Ureter (tissue), 1 donor: Measurements from ENCODE around the gene HACL1. TPM values are rescaled to one million over a fixed set of nuclear protein-coding genes. Genes with fewer than 3 reads are reported as not detected.
A peak's percentile ranks its signal among the peaks of the same experiment; 100 is the strongest.

Experiments
- DNase-seq: peaks from one replicate; pipeline ENCODE4 v3.0.0-alpha.2; 2020; ENCODE audit warnings: low spot score
- total RNA-seq: library from RNA; stranded (reverse); gene quantifications from one replicate; pipeline ENCODE4 v1.2.4, GENCODE V29; 2023
- donor health status: DM: yes; HTN: yes; CAD: no.

The HACL1 gene
- 35.0 TPM for total RNA-seq

DNA sequence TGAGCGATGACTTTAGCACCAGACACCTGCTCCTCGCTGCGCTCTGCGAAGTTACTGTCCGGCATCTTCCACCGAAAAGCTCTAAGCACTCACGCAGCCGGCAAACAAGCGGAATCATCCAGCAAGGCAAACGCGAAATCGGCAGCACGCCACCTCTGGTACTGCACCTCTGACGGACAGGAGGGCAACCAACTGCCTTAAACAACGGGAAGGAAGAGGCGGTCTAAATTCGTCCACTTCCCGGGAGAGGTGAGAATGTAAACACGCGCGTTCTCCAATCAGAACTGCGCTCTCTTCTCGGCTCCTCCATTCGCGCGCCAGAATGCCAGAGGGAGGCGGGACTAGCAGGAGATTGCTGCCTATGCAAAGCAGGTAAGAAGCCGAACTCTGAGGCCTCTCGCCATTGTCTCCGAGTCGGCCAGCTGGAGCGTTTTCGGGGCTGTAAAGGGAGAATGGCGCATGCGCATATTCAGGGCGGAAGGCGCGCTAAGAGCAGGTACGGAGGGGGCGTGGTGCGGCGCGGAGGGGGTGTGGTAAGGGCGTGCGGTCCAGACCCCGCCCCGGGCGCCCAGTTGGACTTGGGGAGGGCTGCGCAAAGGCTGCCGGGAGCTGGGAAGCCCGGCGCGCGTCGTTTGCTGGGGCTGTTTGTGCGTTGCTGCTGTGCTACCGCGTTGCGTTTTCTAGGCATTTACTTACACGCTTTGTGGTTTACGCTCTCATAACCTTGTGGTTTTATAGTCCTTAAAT, at the start of gene HACL1, which contains the start of gene BTD:
HACL1 (minus strand) TSS at position 171 of the 747 bp plus-strand sequence; CDS start at position 65, 106 bp downstream.
BTD (plus strand) TSS at position 347 of the 747 bp plus-strand sequence. CDS start 33,695 bp downstream, outside the sequence.
- peak; percentile 98 for DNase-seq

- DNase-seq = no peak
Measured at GRCh38 chr3:15649858-15650257, 48.5 kb upstream of the HACL1 start.

GRCh38 chr3:15649341-15649740, 48.0 kb upstream of the HACL1 start:
- no peak for DNase-seq

DNA sequence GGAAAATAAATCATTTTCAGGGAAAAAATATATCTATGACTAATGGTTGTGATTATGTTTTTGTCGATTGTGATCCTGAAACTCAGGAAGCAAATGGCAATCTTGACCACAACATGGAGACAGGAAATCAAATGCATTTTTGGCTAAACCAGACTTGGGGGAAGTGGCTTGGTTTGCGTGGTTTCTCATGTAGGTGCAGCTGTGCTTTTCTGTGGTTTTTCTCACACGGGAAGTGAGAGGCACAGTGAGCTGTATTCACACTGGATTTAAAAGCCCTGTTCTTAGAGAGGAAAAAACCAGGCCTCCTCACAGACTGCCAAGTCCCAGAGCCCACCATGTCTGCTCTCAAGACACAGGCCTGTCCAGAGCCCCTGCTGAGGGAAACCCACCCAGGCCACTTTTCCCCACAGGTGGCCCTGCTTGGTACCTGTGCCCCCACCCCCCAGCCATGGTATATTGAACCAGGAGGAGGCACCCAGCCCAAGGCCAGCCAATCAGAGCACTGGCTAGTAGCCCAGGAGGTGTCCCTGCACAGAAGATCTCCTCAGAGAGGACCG, 46.3 kb upstream of the HACL1 start:
- no peak for DNase-seq

- DNase-seq = no peak
Measured at GRCh38 chr3:15646851-15647511, 45.6 kb upstream of the HACL1 start.

GRCh38 chr3:15645740-15646501, 44.6 kb upstream of the HACL1 start:
- no peak for DNase-seq

GRCh38 chr3:15645246-15645645, 43.9 kb upstream of the HACL1 start:
- DNase-seq = no peak

GRCh38 chr3:15638891-15639262, 37.5 kb upstream of the HACL1 start:
- DNase-seq = no peak

DNA sequence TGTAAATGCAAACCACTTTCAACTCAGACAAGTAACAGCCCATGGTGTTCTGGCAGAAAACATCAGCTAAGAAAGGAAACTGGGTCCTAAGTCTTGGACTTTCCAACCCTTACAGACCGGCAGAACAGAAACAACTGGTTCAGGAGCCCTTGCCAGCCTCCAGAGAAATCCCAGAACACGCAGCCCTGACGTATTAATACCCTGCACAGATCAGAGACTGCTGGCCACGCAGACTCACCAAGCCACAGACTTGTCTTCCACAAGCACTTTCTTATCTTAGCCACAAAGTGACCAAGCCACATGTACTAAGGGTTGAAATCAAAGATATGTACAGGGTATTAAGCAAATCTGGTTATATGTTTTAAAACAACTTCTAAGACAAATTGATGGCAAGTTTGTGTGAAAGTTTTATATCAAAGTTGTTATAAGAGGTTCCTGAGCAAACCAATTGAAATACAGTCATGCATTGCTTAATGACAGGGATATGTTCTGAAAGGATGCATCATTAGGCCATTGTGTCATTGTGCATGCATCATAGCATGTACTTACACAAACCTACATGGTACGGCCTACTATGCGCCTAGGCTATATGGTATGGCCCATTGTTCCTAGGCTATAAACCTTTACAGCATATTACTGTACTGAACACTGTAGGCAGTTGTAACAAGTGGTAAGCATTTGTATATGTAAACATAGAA, 37.0 kb upstream of the HACL1 start:
- no peak for DNase-seq

GRCh38 chr3:15637131-15637951, 36.0 kb upstream of the HACL1 start:
- DNase-seq = no peak

DNA sequence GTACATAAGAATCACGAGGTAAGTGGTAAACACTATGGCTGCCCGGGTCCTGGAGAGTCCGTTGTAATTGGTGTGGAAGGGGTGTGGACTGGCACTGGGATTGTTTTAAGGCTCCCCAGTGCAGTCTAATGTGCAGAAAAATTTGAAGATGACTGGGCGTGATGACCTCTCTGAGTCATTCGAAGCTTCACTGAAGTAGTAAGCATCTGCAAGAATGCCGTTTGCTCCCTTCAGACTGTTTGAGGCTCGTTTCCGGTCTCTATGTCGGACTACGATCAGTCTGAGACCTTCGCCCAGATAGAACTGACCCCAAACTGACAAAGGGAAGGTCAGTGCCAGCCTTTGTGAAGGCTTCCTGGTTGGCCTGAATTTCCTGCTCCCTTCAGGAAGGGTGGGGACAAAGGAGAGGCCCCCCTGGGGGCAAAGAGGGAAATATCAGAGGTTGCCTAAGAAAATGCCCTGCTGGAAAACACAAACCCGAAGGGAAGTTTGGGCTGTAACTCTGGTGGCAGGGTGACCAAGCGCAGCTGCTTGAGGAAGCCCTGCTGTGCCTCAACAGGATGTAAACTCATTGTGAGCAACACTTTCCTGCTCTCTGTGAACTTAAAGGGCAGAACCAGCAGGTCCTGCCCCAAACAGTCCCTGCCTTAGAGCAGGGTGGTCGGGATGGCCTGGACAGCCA, 34.8 kb upstream of the HACL1 start:
- DNase-seq = no peak

DNA sequence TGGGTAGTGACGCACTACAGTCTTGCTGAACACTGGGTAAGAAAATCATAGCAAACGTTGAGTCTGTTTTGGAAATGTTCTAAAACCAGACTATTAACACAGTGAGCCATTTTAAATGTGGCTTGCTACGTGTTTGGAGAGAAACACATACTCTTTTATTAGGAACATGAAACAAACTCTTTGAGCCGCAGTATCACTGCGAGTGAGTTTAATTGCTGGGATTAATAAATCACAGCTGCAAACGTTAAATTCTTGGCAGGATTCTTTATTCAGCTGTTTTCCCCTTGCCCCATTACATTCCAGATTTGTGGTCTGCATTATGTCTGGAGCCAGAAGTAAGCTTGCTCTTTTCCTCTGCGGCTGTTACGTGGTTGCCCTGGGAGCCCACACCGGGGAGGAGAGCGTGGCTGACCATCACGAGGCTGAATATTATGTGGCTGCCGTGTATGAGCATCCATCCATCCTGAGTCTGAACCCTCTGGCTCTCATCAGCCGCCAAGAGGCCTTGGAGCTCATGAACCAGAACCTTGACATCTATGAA, 33.8 kb upstream of the HACL1 start:
- no peak for DNase-seq

GRCh38 chr3:15634671-15635070, 33.3 kb upstream of the HACL1 start:
- DNase-seq = no peak

- DNase-seq = no peak
Measured at GRCh38 chr3:15633766-15634598, 32.6 kb upstream of the HACL1 start.

GRCh38 chr3:15633159-15633558, 31.8 kb upstream of the HACL1 start:
- DNase-seq = no peak

GRCh38 chr3:15632212-15632580, 30.8 kb upstream of the HACL1 start:
- DNase-seq = no peak

DNA sequence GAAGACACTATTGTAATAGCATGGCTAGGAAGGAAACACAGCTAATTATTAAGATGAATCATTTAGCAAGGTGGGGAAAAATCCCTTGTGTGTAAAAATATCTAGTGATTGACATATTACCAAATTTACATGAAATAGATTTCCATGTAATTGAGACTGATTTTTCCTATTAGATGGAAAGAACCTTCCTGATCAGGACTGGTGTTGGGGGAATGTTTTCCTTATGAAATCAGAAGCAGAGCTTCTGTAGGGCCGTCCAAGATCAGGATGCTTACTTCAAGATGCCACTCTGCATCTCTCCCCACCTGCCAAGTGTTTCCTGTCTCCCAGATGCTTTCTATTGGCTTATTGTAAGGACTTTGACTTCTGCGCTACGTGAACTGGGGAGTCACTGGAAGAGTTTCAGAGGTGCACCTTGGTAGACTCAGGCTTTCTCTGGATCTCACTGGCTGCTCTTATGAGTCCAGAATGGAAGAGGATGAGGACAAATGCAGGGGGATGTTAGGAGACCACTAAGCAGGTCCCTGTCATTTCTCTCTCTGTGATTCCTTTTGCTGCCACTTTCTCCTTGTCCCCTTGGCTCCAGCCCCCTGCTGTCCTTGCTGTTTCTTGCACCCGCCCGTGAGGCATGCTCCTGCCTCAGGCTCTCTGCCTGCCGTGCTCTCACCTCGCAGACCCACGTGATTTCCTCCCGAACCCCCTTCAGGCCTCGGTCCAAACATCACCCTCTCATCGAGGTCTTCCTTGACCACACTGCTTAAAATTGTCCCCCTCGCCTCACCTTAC, 30.2 kb upstream of the HACL1 start:
- no peak for DNase-seq
